ENCODE data around the gene RAD51B. TPM values are rescaled to one million over a fixed set of nuclear protein-coding genes. Genes with fewer than 3 reads are reported as not detected.
A peak's percentile ranks its signal among the peaks of the same experiment; 100 is the strongest.

RAD51B gene
- total and polyA plus RNA-seq, 9 of the 15 experiments (the other 6 are each of a cell fraction or from before 2014, with no cell fraction given) = 8.5 to 17.3 (median 11.3) TPM

DNA sequence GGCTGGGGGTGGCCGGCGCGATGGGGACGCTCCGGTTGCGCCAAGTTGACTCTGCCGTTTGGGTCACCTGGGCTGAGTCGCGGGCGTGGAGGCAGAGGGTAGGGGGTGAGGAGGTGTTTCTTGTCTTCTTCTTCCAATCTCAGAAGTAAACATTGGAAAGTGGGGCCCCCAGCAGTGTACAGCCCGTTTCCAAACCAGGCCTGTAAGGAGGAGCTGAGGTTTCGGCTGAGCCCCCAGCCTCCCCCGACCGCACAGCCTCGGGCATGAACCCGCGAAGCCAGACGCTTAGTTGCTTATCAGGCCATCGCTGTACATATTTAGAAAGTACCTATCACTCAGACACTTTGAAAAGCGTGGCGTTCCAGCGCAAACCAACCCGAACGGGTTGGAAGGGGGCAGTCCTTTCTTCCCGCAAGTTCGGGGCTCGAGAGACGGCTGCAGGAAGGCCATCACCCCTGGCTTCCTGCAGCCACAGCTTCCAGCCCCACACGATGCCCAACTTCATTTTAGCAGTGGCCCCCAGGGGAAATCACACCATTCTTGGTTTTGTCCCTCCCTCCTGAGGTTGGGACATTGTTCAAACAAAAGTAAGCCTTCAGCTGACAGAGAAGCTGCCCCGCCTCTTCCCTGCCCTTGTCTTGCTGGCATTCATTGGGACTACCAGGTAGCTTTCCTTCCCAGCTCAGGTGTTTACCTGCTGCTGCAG is 809.2 kb downstream of the RAD51B start (continued):
- TF ChIP-seq POLR2AphosphoS2 (IDR thresholded peaks at IDR 0.05; ENCODE audit: low read length) (no peak), HDAC1 (IDR thresholded peaks at IDR 0.05) (no peak)

GRCh38 chr14:68630081-68630571 is 810.5 kb downstream of the RAD51B start:
- CTCF ChIA-PET (ENCODE audit: low intra/inter-chr PET ratio) = no interaction called here
- 0 out of 2 replicates have a peak overlapping the region, but pooled peaks have one; percentile 29 for H3K4me2 ChIP-seq (ENCODE audit: insufficient read depth, low read length)
- no peaks in the 10 kb centered on the region for H3K27me3 ChIP-seq (ENCODE audit: control insufficient read depth in 2 of 2, insufficient read depth in 2 of 2, low read length in 2 of 2)
- peak overlapping the region; percentile 2; the same call in 1 of the 2 replicates for H2AFZ ChIP-seq (ENCODE audit: low read depth, low read length)
- no peaks in the 10 kb centered on the region for H3K79me2 ChIP-seq (ENCODE audit: control insufficient read depth, insufficient read depth, low read length)
- no peaks in the 10 kb centered on the region for H3K9me3 ChIP-seq (replicated peaks; ENCODE audit: control insufficient read depth, insufficient read depth, low read depth, low read length)
- intact Hi-C loops (cut with micrococcal nuclease) = no loop called here
- H3K36me3 ChIP-seq (ENCODE audit: control insufficient read depth, insufficient read depth, low read length) = no peaks in the 10 kb centered on the region
- in situ Hi-C loops (cut with MboI) = no loop called here
- peak in 3 of 4 experiments; percentile 24 to 46 (median 25) for DNase-seq (ENCODE audit: extremely low read depth in 1 of 4, low spot score in 3 of 4)
- POLR2A ChIA-PET = interaction anchor here (0.6 kb wide), 1 partner anchor 688 kb away, joined by 3 read pairs; no protein-coding TSS in a partner anchor
- no peaks in the 10 kb centered on the region for H3K9me1 ChIP-seq (ENCODE audit: control insufficient read depth, insufficient read depth, low read length)
- WGBS (ENCODE audit: insufficient coverage, low coverage, missing lambda C conversion rate) = 47% methylated on average over 8 of the region's 8 CpGs
- H3K9ac ChIP-seq (ENCODE audit: insufficient read depth in 1 of 2, low read depth in 2 of 2, low read length in 2 of 2) = no peak overlapping the region
- no peak overlapping the region for H3K4me3 ChIP-seq
- no TSS peak for BruUV-seq (replicated peaks)
- peak; percentile 53; the same call in 2 of the 3 replicates for ATAC-seq
- H3K4me1 ChIP-seq (replicated peaks in 1 of 2; ENCODE audit: control insufficient read depth in 2 of 2, insufficient read depth in 2 of 2, low read length in 2 of 2) = peaks cover 13 to 16% of the 10 kb centered on the region in 2 experiments; a peak in 4 of 5 replicates
- peak in 1 of 3 experiments; percentile 11 for TF ChIP-seq YY1 (IDR thresholded peaks at IDR 0.05; ENCODE audit: borderline replicate concordance in 1 of 3, control insufficient read depth in 1 of 3, extremely low read depth in 1 of 3, insufficient read depth in 3 of 3, insufficient read length in 1 of 3, insufficient replicate concordance in 2 of 3, low read depth in 1 of 3, low read length in 2 of 3)
- no peak for TF ChIP-seq DMBX1 (CRISPR knock-in tag; IDR thresholded peaks at IDR 0.05; ENCODE audit: borderline replicate concordance)
- FAIRE-seq = no peak
- H4K20me1 ChIP-seq (replicated peaks; ENCODE audit: control insufficient read depth, insufficient read depth, low read length) = no peaks in the 10 kb centered on the region
- no peak overlapping the region for H3K27ac ChIP-seq (ENCODE audit: extremely low read depth, low read depth, low read length)

Data from K562 (cell line).